ENCODE measurements around the gene ATP2C2. TPM values are rescaled to one million over a fixed set of nuclear protein-coding genes. Genes with fewer than 3 reads are reported as not detected.

ATP2C2 gene
- total RNA-seq, 1 donor from 2014 or later, result not detected

DNA sequence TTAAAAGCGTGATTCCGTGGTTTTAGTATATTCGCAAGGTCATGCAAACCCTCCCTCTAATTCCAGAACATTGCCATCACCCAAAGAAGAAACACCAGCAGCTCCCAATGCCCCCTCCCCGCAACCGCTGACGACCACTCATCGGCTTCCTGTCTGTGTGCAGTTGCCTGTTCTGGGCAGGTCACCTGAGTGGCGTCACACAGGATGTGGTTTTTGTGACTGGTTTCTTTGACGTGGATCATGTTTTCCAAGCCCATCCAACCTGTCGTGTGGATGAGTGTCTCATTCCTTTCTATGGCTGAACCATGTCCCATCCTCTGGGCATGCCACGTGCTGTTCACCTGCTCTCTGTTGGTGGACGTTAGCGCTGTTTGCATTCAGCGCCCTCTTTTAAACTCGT is 8.2 kb upstream of the ATP2C2 start:
- intact Hi-C loops (cut with DNase I), result no loop called here
- DNase-seq (ENCODE audit: low spot score), result no peak

DNA sequence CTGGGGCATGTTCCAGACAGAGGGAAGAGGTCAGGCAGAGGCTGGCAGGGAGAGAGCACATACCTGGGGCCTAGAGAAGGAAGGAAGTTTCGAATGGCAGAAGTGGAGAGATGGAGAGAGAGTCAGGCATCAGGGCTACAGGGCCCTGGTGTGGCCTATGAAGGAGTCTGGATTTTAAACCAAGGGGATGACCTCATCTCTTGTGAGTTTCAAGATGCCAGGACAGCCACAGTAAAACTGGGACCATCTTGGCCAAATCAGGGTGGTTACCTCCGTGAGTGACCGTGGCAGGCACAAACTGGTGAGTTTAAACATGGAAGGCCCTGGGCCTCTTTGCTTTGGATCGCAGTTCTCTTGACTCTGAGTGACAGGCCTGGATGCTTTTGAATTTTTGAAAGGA is 7.6 kb upstream of the ATP2C2 start:
- intact Hi-C loops (cut with DNase I), result no loop called here
- no peak for DNase-seq (ENCODE audit: low spot score)

DNA sequence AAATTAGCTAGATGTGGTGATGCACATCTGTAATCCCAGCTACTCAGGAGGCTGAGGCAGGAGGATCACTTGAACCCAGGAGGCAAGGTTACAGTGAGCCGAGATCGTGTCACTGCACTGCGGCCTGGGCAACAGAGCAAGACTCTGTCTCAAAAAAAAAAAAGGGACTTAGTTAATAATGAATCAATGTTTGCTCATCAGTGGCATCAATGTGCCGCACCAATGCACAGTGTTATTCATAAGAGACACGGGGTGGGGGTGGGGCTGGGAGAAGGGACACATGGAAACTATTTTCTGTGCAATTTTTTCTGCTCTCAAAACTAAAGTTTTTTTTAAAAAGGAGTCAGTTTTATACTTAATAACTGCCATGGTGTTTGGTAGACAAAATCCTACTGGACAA is 6.8 kb upstream of the ATP2C2 start:
- intact Hi-C loops (cut with DNase I), result no loop called here
- DNase-seq (ENCODE audit: low spot score), result no peak

DNA sequence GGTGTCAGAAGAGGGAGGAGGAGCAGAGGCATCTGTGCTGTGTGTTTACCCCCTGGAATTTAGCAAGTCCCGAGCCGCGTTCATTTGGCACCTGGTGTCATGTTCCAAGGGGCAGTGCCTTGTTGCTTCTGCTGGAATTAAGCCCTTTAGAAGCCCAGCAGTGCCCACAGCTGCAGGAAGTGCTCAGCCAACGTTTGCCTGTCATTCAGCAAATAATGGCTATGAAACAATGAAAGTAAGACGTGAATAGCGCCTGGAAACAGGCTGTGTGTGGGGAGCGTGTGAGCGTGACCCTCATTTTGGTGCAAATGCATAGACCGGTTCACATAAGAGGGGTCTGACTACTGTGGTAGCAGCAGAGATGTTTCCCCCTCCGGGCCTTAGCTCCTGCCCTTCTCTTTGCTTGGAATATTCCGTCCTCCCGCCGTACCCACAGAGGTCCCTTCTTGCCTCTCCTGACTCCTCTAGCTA is 5.8 kb upstream of the ATP2C2 start:
- intact Hi-C loops (cut with DNase I), result no loop called here
- no peak for DNase-seq (ENCODE audit: low spot score)

DNA sequence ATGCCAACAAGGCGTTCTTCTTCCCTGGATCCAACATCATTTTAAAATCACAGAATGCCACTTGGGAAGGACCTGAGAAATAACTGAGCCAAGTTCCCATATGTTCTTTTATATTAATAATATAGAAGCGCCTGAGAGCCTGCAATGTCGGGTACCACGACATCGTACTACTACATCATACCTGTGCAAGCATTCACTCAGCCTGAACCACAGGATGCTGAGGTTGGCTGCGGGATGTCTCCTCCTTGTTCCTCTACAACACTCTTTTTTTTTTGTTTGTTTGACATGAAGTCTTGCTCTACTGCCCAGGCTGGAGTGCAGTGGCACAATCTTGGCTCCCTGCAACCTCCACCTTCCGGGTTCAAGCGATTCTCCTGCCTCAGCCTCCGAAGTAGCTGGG is 2.1 kb upstream of the ATP2C2 start:
- no peak for DNase-seq (ENCODE audit: low spot score)
- intact Hi-C loops (cut with DNase I), result no loop called here

DNA sequence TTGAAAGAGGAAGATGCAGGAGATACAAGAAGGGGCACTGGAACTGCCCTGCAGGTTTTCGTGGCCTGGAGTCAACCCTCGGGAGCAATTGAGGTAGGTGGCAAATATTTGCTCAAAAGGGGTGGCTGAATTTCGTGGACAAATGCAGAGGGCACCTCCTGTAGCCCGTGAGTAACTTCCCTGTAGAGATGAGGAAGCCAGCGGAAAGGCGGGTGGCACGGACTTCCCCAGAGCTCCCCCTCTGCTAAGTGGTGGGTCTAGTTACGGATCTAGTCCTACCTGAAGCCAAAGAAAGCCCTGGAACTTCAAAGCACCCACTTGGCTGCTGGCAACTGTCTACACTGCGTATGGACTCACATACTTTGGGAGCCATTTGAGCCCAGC is 1.0 kb upstream of the ATP2C2 start:
- peak; percentile 84 for DNase-seq (ENCODE audit: low spot score)
- intact Hi-C loops (cut with DNase I), result no loop called here

DNA sequence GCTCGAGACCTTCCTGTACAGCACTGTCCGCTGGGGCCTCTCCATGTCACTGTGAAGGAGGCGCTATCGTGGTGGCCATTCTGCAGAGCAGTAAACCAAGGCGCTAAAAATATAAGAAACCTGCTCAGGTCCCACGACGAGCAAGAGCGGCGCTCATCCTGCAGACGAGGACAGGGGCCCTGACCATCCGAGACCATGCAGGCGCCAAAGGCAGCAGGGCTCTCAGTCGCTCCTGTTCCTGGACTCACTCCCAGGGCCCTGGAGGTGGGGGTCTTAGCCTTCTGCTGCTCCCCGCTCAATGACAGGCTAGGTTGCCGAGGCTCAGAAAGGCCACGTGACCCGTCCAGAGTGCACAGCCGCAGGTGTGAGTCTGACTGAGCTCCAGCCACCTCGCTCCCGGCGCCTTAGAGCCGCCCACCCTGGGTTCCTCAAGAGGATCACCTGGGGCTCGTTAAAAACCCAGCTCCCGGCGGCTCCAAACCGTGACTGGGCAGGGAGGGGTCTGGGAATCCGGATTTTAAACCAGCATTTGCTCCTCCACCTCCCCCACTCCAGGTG is 509 bp upstream of the ATP2C2 start:
- intact Hi-C loops (cut with DNase I), result no loop called here
- DNase-seq (ENCODE audit: low spot score), result no peak

DNA sequence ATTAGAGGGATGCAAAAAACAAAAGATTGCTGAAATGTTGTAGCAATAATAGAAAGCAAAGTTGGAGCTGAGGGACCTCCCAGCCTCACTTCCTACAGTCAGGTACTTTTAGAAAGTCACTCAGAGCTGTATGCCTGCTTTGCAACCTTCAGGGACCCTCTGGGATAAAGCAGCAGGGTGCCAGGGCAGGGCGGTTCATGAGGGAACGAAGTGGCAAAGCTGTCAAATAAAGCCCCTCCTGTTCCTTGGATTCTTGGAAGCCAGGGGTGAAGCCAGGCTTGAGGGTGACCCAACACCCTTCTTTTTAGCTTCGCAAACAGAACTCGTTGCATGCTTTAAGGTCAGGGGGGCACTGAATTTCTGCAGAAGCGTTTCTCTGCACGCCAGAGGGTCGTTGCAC is 767 bp downstream of the ATP2C2 start:
- no peak for DNase-seq (ENCODE audit: low spot score)
- intact Hi-C loops (cut with DNase I), result no loop called here

DNA sequence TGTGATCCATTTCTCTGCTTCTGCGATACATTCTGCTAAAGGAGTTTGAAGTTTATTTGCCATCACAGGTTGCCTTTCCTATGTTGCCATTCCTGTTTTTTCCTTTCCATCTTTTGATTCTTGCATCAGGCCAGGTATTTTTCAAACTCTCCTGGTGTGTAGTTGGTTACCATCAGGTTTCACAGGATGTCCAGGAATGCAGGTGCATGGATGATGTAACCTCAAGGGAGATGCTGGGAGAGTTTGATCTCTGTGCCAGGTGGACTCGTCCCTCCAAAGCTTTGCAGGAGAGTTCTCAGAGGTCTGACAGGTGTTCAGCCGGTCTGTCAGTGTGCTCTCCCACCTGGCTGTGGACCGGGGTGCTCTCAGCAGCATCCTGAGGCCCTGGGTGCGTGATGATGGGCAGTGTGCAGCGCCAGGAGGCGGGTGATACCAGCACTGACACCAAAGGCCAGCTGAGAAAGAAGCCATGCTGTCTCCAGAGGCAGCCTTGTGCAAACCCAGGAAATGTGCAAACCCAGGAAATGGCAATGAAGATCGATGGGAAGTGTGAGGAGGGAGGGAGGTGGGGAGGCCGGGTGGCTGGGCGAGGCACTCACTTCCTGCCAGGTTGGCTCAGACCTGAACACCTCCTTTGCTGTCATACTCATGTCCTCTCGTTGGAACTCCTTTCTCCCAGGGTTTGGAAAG is 1.7 kb downstream of the ATP2C2 start:
- no peak for DNase-seq (ENCODE audit: low spot score)
- intact Hi-C loops (cut with DNase I), result no loop called here

DNA sequence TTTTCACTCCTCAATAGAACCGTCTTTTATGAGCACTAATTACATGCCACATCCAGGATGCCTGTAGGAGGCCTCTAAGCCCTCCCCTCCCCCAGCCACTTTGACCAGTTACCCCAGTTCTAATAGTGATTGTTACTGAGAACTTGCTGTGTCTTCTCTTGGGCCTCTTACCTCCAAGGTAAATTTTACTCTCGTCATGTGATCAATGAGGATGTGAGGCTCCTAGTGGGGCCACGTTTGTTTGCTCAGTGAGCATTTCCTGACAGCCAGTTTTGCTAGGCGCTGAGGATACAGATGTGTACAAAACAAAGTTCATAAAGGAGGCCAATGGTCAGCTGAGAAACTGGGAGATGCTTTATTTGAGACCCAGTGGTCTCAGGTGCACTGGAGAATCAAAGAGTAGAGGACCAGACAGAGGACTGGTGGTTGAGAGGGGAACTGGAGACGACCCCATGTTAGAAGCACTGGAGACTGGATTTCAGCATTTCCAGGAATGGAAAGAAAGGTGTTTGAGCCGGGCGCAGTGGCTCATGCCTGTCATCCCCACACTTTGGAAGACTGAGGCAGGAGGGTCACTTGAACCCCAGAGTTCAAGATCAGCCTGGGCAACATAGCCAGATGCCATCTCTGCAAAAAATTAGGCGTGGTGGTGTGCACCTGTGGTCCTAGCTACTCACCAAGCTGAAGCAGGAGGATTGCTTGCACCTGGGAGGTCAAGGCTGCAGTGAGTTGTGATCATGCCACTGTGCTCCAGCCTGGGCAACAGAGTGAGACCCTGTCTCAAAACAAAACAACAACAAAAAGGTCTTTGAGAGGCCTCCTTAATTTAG is 2.6 kb downstream of the ATP2C2 start:
- DNase-seq (ENCODE audit: low spot score), result no peak
- intact Hi-C loops (cut with DNase I), result no loop called here

DNA sequence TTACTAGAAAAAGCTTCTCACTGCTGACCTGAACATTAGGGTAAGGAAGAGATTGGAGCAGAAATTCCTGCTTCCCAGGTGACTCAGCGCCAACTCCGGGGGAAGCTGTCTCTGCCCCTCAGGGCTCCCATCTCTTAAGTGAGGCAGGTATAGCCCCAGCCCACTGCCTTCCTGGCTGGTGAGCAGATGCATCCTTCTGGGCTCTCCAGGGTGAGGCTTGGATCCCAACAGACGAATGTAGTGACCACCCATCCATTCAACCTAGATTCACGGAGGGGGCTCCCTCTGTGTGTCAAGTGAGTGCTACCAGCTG is 3.2 kb downstream of the ATP2C2 start:
- no peak for DNase-seq (ENCODE audit: low spot score)
- intact Hi-C loops (cut with DNase I), result no loop called here

DNA sequence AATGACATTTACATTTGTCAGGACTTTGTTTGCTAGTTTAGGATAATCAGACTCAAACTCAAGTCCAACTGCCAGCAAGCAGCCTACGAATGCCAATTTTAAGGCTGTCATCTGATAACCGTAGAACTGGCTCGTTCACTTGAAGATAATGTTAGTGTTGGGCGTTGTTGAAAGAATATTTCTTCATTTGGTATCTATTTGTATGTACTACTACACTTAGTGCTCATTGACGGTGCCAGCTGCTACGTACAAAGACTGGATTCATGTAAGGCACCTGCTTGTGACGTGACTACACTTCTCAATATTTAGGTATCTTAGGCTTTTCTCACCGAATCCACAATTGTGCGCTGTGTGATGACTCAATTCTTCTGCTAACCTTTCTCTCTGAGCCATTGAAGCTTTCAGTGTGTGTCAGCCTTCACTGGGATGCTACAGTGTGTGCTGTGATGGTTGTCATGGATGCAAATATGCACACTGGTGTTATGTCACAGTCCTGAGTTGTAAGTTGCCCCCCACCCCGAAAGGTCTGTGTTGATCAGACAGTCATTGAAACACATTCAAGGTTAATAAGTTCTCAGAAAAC is 5.7 kb downstream of the ATP2C2 start:
- intact Hi-C loops (cut with DNase I), result no loop called here
- no peak for DNase-seq (ENCODE audit: low spot score)

DNA sequence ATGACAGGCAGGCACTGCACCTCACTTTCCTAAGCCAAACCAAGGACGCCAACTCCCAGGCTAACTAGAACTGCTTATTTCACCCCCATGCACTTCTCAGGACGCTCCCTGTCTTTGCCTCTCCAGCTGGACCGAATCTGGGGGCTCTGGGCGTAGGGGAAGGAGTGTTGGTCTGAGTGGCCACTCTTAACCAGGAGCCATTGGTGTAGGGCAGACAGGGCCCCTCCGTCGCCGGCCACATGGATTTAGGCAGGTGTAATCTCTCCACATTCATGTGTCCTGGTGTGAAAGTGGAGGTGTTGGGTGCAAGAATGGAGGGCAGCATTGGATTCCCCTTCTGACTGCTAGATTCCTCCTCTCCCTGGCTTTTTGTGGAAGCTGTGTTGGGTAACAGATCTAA is 9.8 kb downstream of the ATP2C2 start:
- intact Hi-C loops (cut with DNase I), result no loop called here
- peak; percentile 53 for DNase-seq (ENCODE audit: low spot score)

DNA sequence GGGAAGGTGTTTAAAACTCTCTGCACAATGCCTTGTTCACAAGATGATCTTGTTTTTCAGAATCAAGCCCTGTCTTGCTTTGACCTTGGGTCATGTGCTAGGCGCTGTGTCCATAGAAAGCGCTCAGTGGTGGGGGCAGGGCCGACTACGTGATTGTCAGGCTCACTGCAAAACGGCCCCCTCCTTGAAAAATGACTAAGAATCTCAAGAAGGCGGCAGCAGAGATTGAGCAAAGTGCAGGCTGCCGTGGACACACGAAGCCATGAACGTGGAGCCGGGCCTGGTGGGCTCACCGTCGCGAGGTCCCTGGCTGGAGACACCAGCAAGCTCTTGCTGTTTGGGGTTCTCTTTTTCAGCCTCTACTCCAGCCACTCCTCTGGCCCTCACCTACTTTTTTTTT is 10.2 kb downstream of the ATP2C2 start:
- intact Hi-C loops (cut with DNase I), result no loop called here
- peak; percentile 31 for DNase-seq (ENCODE audit: low spot score)

DNA sequence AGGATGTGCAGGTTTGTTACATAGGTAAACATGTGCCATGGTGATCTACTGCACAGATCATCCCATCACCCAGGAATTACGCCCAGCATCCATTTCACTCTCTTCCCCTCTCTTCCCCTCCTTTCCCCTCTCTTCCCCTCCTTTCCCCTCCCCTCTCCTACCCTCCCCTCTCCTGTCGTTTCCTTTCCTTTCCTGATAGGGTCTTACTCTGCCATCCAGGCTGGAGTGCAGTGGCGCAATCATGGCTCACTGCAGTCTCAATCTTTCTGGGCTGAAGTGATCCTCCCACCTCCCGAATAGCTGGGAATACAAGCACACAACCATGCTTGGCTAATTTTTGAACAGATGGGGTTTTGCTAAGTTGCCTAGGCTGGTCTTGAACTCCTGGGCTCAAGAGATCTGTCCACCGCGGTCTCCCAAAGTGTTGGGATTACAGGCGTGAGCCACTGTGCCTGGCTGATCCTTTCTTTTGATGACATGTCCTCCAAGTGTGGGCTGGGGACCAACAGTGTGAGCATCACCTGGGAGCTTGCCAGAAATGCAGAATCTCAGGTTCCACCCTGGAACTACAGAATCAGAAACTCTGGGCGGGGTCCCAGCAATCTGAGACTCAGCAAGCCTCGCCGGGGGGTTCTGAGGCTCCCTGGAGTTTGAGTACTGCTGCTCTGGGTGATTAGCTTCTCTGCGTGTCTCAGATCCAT is 10.8 kb downstream of the ATP2C2 start:
- intact Hi-C loops (cut with DNase I), result no loop called here
- DNase-seq (ENCODE audit: low spot score), result peak; percentile 7

DNA sequence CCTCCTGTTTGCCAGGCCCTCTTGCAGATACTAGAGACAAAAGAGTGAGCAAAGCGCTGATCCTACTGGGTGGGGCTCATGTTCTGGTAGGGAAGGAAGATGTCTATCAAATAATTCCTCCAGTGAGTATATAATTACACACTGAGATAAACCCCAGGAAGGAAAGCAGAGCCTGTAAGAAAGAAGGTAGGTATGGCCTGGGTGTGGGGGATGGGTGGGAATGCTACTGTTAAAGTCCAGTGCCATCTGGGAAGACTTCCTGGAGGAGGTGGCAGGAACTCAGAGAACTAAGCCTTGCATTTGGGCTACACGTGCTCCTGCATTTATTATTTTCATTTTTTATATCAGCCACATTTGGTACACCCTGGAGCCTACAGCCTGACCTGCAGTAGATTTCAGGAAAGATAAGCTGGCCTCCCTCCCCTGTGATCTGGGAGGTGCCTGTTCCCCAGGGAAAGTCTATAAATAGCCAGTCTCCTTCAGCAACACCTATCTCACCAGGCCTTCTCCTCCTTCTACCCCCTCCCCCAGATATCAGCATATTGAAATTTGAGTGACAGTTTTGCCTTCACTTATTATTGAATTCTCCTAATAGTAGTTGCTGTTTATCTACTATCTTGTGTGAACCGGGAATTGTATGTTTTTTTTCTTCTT is 11.5 kb downstream of the ATP2C2 start:
- intact Hi-C loops (cut with DNase I), result no loop called here
- peak; percentile 50 for DNase-seq (ENCODE audit: low spot score)

DNA sequence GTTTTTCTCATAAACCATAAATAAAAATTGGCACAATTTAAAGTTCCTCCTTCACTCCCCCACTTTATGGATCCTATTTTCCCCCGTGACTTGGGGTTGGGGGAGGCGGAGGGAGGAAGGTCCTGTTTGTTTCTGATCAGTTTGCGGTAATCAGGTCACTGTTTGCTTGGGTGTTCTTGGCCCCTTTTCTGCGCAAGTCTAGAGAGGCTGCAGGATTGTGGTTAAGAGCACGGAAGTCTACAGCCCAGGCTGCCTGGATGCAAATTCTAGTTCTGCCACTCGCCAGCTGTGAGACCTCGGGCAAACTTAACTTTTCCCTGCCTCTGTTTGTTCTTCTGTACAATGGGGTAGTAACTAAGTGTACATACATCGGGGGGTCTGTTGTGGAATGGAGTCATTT is 12.1 kb downstream of the ATP2C2 start:
- DNase-seq (ENCODE audit: low spot score), result peak; percentile 24
- intact Hi-C loops (cut with DNase I), result no loop called here

DNA sequence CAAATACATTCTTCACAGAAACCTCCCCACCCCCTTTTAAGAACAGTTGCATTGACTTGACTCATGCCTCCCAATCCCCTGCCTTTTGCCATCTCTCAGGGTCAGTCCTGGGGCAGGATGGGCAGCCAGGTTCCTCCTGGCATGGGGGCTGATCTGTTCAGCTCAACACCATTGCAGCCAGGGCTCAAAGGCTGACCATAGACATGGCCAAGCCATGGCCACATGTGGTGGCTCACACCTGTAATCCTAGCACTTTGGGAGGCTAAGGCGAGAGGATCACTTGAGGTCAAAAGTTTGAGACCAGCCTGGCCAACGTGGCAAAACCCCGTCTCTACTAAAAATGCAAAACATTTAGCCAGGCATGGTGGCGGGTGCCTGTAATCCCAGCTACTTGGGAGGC is 14.1 kb downstream of the ATP2C2 start:
- DNase-seq (ENCODE audit: low spot score), result peak; percentile 7
- intact Hi-C loops (cut with DNase I), result no loop called here

DNA sequence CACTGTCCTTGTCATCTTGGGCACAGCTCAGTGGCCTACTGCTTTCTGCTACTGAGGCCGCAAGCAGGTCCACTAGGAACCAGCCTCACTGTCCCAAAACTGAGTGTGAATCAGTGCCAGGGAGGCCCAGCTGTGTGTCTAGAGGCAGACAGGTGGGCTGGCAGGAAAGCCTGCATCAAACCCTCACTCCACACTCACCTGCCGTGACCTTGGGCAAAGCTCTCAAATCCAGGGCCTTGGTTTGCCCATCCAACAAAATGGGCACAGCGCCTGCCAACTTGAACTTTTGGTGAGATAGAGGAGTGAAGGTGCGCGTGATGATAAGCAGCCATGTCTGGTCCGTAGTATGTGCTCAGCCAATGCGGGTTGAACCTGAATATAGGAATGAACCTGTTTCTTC is 14.8 kb downstream of the ATP2C2 start:
- intact Hi-C loops (cut with DNase I), result no loop called here
- peak; percentile 22 for DNase-seq (ENCODE audit: low spot score)

DNA sequence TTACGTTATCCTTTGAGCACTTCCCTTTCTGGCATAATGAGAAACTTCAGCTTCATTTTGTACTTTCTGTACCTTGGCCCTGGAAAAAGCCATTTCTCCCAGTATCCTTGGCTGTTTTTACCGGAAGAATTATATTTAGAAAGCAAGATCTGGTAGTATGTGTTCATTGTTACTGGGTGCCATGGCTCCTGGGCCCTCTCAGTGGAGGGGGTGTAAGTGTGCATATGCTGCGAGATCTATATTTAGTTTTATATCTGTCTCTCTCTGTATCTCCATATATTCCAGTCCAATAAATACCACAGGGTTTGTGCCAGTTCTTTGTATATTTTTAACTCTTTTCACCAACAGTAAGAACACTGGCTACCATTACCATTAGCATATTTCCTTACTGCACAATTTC is 17.7 kb downstream of the ATP2C2 start:
- DNase-seq (ENCODE audit: low spot score), result no peak
- intact Hi-C loops (cut with DNase I), result no loop called here

All from cardiac septum (tissue), 1 donor.